Upper lobe of left lung (tissue), 6 donors: Measurements from ENCODE around the gene TTC9B. TPM values are rescaled to one million over a fixed set of nuclear protein-coding genes. Genes with fewer than 3 reads are reported as not detected.

Experiments
- ATAC-seq, 2 donors: fragments of 200-7000 bp; cut with Tn5 transposase; one replicate each; pipeline ENCODE4 v1.9.1; 2022; ENCODE audit warnings: mild to moderate bottlenecking in 2 of 2, moderate library complexity in 2 of 2; ENCODE audit not compliant: low FRiP score in 2 of 2
- DNase-seq, 2 donors: peaks; one replicate each; pipeline ENCODE4 v3.0.0-alpha.2; 2019 to 2020
- H3K27ac ChIP-seq, 4 donors: fragments of 200-600 bp; sonication (generic); one replicate each; pipeline ENCODE4 v1.5.1; 2016 to 2019
- H3K27me3 ChIP-seq, 4 donors: fragments of 200-600 bp; sonication (generic); one replicate each; pipeline ENCODE4 v1.5.1; 2017 to 2019
- H3K36me3 ChIP-seq, 4 donors: fragments of 200-600 bp; sonication (generic); one replicate each; pipeline ENCODE4 v1.5.1; 2016 to 2019
- H3K4me1 ChIP-seq, 4 donors: fragments of 200-600 bp; sonication (generic); one replicate each; pipeline ENCODE4 v1.5.1; 2018 to 2019
- H3K4me3 ChIP-seq, 4 donors: fragments of 200-600 bp; sonication (generic); one replicate each; pipeline ENCODE4 v1.5.1; 2017 to 2019; ENCODE audit warnings: mild to moderate bottlenecking in 2 of 4, moderate library complexity in 1 of 4
- H3K9me3 ChIP-seq, 4 donors: fragments of 200-600 bp; sonication (generic); one replicate each; pipeline ENCODE4 v1.5.1; 2018 to 2019
- CTCF ChIP-seq, 6 experiments: fragments of 450-650 bp in 4 of 6; fragments of 200-600 bp in 2 of 6; sonication (generic) in 2 of 6; IDR thresholded peaks; one replicate each; pipeline ENCODE4 v1.5.1; 2016 to 2019; ENCODE audit warnings: antibody characterized with exemption in 6 of 6
- EP300 ChIP-seq, 4 donors: sonication (generic); formaldehyde crosslinking; IDR thresholded peaks; one replicate each; pipeline ENCODE4 v1.5.1; 2017; ENCODE audit warnings: antibody characterized with exemption in 4 of 4, control low read depth in 2 of 4
- POLR2A ChIP-seq, 4 donors: fragments of 450-650 bp; IDR thresholded peaks; one replicate each; pipeline ENCODE4 v1.5.1; 2016 to 2017; ENCODE audit warnings: antibody characterized with exemption in 4 of 4, mild to moderate bottlenecking in 2 of 4
- POLR2AphosphoS5 ChIP-seq, 2 donors: sonication (generic); formaldehyde crosslinking; IDR thresholded peaks; one replicate each; pipeline ENCODE4 v1.5.1; 2017; ENCODE audit warnings: antibody characterized with exemption in 2 of 2
- WGBS, 2 donors: methylation state at CpG; one replicate each; pipeline ENCODE4 v1.1.5; 2017 to 2018; 5-methylcytosine and 5-hydroxymethylcytosine counted together
- total RNA-seq, 6 donors: library from RNA; depleted of rRNA in 4 of 6; stranded (reverse); fragments of >200 nt in 4 of 6; gene quantifications; one replicate each; pipeline versions ENCODE4 v1.1.0 to v1.2.1, GENCODE V29; 2016 to 2021
- donor health status: DM: no; HTN: no; CAD: no; lungs with moderate emphysema.
- donor health status: DM: no; HTN: yes; CAD: no; lungs with severe emphysema.

Gene TTC9B
- total RNA-seq, 6 donors from 2014 or later: not detected

GRCh38 chr19:40249781-40250180 is 31.6 kb upstream of the TTC9B start:
- Histone ChIP-seq H3K4me1 (peaks cover 4 to 24% (median 9%) of the 10 kb centered on the region in 4 donors), H3K27me3 (no peaks in the 10 kb centered on the region), H3K27ac (no peak overlapping the region), H3K9me3 (no peaks in the 10 kb centered on the region), H3K4me3 (no peak overlapping the region), H3K36me3 (peaks cover 3 to 42% (median 16%) of the 10 kb centered on the region in 4 donors)
- TF ChIP-seq POLR2A (IDR thresholded peaks at IDR 0.05) (no peak), CTCF (IDR thresholded peaks at IDR 0.05) (no peak), POLR2AphosphoS5 (IDR thresholded peaks at IDR 0.05) (no peak), EP300 (IDR thresholded peaks at IDR 0.05) (no peak)
- 81 to 85% methylated on average over 11 of the region's 11 CpGs for WGBS, 2 donors
- DNase-seq (peak in 1 of 2 donors; percentile 8), ATAC-seq (no peak)

- H3K4me1 ChIP-seq: peaks cover 4 to 24% (median 10%) of the 10 kb centered on the region in 4 donors
- 82 to 84% methylated on average over 5 to 8 of the region's 10 CpGs for WGBS, 2 donors
- ATAC-seq: no peak
- DNase-seq: peak in 1 of 2 donors; percentile 46
- H3K27me3 ChIP-seq: no peaks in the 10 kb centered on the region
- TF ChIP-seq POLR2A (IDR thresholded peaks at IDR 0.05): no peak
- no peak for TF ChIP-seq EP300 (IDR thresholded peaks at IDR 0.05)
- TF ChIP-seq CTCF (IDR thresholded peaks at IDR 0.05): no peak
- no peak overlapping the region for H3K4me3 ChIP-seq
- H3K9me3 ChIP-seq: no peaks in the 10 kb centered on the region
- H3K36me3 ChIP-seq: peaks cover 0 to 36% (median 11%) of the 10 kb centered on the region in 4 donors
- H3K27ac ChIP-seq: no peak overlapping the region
Observed at GRCh38 chr19:40249201-40249600, 31.0 kb upstream of the TTC9B start.

GRCh38 chr19:40247735-40248262 is 29.6 kb upstream of the TTC9B start:
- Histone ChIP-seq H3K27ac (no peak overlapping the region), H3K4me3 (no peak overlapping the region), H3K9me3 (no peaks in the 10 kb centered on the region), H3K4me1 (peaks cover 10 to 24% (median 11%) of the 10 kb centered on the region in 4 donors), H3K27me3 (no peaks in the 10 kb centered on the region), H3K36me3 (peaks cover 0 to 24% (median 2%) of the 10 kb centered on the region in 4 donors)
- no peak for TF ChIP-seq EP300 (IDR thresholded peaks at IDR 0.05)
- TF ChIP-seq POLR2AphosphoS5 (IDR thresholded peaks at IDR 0.05): no peak
- TF ChIP-seq POLR2A (IDR thresholded peaks at IDR 0.05): no peak
- no peak for TF ChIP-seq CTCF (IDR thresholded peaks at IDR 0.05)
- ATAC-seq (no peak), DNase-seq (peak in 1 of 2 donors; percentile 6)
- 86 to 100% methylated on average over 1 to 12 of the region's 12 CpGs for WGBS, 2 donors

- no peaks in the 10 kb centered on the region for H3K9me3 ChIP-seq
- no peak for TF ChIP-seq EP300 (IDR thresholded peaks at IDR 0.05)
- TF ChIP-seq POLR2AphosphoS5 (IDR thresholded peaks at IDR 0.05): no peak
- TF ChIP-seq POLR2A (IDR thresholded peaks at IDR 0.05): no peak
- TF ChIP-seq CTCF (IDR thresholded peaks at IDR 0.05): no peak
- no peaks in the 10 kb centered on the region for H3K27me3 ChIP-seq
- no peak overlapping the region for H3K27ac ChIP-seq
- H3K4me3 ChIP-seq: no peak overlapping the region
- ATAC-seq: no peak
- H3K4me1 ChIP-seq: peaks cover 17 to 31% (median 17%) of the 10 kb centered on the region in 4 donors
- 60 to 88% methylated on average over 2 to 6 of the region's 6 CpGs for WGBS, 2 donors
- no peak for DNase-seq
- H3K36me3 ChIP-seq: peaks cover 0 to 19% (median 3%) of the 10 kb centered on the region in 4 donors
Observed at GRCh38 chr19:40247178-40247577, 29.0 kb upstream of the TTC9B start.
